ENCODE data around the gene FAM83F.

Gene FAM83F

DNA sequence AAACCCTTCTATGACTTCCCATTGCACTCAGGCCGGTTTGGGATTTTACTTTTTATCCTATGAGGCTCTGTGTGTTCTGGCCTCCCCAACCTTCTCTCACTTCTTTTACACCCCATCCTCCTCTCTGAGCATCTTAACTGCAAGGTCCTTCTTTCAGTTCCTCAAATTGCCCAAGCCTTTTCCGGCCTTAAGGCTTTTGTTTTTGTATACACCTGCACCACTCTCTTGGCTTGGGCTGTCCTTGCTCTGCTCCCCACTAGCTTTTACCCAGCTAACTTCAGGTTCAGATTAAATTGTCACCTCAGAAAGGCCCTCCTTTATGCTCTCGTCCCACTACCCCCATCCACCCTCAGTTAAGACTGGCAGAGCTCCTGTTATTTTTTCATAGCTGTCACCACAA lies 55.5 kb downstream of the FAM83F start:
- TF ChIP-seq POLR2A (IDR thresholded peaks at IDR 0.05; ENCODE audit: low read depth, low read length) = no peak
- no peak for FAIRE-seq
- DNase-seq (ENCODE audit: insufficient read length, low spot score) = no peak

DNA sequence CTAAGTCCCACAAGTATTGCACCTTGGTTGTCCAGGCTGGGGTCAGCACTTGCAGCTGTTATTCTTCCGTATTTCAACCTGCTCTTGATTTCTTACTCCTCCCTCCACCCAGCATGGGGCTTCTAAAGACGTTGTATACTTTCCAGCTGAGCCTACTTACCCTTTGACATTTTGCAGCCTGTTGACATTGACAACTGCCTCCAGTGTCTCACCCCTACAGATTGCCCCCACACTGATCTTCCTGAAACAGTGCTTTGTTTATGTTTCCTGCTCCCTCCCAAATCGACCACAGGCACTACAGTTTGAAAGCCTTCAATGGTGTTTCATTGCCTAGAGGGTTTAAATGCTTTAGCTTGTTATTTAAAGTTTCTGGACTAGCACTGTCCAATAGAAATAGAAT lies 56.6 kb downstream of the FAM83F start:
- no peak for FAIRE-seq
- no peak for TF ChIP-seq POLR2A (IDR thresholded peaks at IDR 0.05; ENCODE audit: low read depth, low read length)

GRCh38 chr22:40053460-40053859 lies 58.7 kb downstream of the FAM83F start:
- FAIRE-seq = no peak
- DNase-seq (ENCODE audit: insufficient read length, low spot score) = no peak
- no peak for TF ChIP-seq POLR2A (IDR thresholded peaks at IDR 0.05; ENCODE audit: low read depth, low read length)

More for the DNA sequence above, 56.6 kb downstream of the FAM83F start:
- DNase-seq (ENCODE audit: insufficient read length, low spot score) = no peak

- DNase-seq (ENCODE audit: insufficient read length, low spot score) (no peak), FAIRE-seq (no peak)
- no peak for TF ChIP-seq POLR2A (IDR thresholded peaks at IDR 0.05; ENCODE audit: low read depth, low read length)
These were observed 59.7 kb downstream of the FAM83F start for GRCh38 chr22:40054486-40054885.

DNA sequence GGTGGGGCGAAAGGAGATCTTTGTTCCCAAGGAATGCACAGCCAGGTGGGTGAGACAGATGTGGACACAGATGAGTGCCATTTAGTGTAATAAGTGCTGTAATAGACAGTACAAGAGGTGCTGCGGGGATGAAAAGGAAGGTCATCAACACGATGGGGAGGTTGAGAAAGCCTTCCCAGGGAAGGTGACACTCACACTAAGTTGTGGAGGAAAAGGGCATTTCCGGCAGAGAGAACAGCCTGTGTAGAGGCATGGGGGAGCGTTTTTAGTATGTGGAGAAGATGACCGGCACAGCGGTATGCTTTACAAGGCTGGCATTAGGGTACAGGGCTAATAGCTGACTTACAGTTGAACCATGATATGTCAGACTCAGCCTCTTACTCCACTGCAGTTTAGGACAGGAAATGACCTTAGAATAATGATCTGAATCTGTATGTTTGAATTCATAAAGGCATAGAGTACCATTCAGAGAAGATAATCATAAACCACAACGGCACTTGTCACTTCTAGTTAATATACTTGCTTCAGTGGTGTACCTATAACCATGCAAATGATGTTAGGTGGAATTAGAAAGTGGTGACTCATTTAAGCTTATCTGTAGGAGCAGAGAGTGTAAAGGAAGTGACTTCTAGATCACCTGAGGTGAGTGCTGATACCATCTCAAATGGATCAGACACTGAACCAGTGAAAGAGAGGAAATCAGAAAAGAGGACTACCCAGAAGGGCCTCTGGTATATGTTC lies 60.6 kb downstream of the FAM83F start:
- no peak for DNase-seq (ENCODE audit: insufficient read length, low spot score)
- TF ChIP-seq POLR2A (IDR thresholded peaks at IDR 0.05; ENCODE audit: low read depth, low read length) = no peak

GRCh38 chr22:40056154-40056553 lies 61.4 kb downstream of the FAM83F start:
- DNase-seq (ENCODE audit: insufficient read length, low spot score) = no peak
- FAIRE-seq = no peak
- no peak for TF ChIP-seq POLR2A (IDR thresholded peaks at IDR 0.05; ENCODE audit: low read depth, low read length)

More for the DNA sequence above, 60.6 kb downstream of the FAM83F start:
- FAIRE-seq = peak; percentile 6

GRCh38 chr22:40056559-40056958 lies 61.8 kb downstream of the FAM83F start:
- DNase-seq (ENCODE audit: insufficient read length, low spot score) = no peak
- no peak for TF ChIP-seq POLR2A (IDR thresholded peaks at IDR 0.05; ENCODE audit: low read depth, low read length)
- FAIRE-seq = no peak

DNA sequence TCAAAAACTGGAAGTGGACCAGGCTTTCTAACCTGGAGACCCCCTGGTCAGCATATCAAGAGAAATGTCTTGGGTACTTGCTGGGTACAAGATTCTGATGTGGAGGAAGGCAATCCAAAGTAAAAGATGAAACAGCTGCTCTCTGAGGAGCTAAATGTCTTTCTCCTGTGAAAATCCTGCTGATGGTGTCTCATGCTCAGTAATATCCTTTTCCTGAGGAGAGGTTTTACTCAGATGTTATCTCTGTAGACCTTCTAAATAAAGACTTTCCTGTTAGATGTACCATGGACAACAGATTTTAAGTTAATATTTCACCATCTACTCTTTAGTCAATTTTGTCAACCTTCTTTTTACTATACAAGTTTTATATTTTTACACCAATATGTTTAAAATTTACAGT lies 62.9 kb downstream of the FAM83F start:
- no peak for TF ChIP-seq POLR2A (IDR thresholded peaks at IDR 0.05; ENCODE audit: low read depth, low read length)
- FAIRE-seq (no peak), DNase-seq (ENCODE audit: insufficient read length, low spot score) (no peak)

GRCh38 chr22:40058265-40058664 lies 63.5 kb downstream of the FAM83F start:
- DNase-seq (ENCODE audit: insufficient read length, low spot score) (no peak), FAIRE-seq (no peak)
- no peak for TF ChIP-seq POLR2A (IDR thresholded peaks at IDR 0.05; ENCODE audit: low read depth, low read length)

DNA sequence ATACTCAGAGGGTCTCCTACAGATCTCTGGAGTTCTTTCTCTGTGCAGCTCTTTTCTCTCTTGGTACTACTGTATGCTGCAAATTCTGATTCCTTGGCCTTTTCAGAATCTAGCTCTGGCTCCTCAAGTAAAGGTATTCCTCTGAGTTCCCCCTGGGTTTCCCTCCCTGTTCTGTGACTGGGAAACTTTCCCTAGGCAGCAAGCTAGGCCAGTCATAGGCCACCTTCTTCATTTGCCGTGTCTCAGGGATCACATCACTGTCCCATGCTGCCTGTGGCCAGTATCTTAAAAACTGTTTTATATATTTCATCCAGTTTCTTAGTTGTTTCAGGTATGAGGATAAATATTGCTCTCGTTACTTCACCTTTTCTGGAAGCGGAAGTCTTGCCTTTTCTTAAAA lies 71.2 kb downstream of the FAM83F start:
- TF ChIP-seq POLR2A (IDR thresholded peaks at IDR 0.05; ENCODE audit: low read depth, low read length) = no peak
- no peak for DNase-seq (ENCODE audit: insufficient read length, low spot score)
- FAIRE-seq = no peak

GRCh38 chr22:40067639-40068038 lies 72.9 kb downstream of the FAM83F start:
- no peak for TF ChIP-seq POLR2A (IDR thresholded peaks at IDR 0.05; ENCODE audit: low read depth, low read length)
- DNase-seq (ENCODE audit: insufficient read length, low spot score) (no peak), FAIRE-seq (no peak)

DNA sequence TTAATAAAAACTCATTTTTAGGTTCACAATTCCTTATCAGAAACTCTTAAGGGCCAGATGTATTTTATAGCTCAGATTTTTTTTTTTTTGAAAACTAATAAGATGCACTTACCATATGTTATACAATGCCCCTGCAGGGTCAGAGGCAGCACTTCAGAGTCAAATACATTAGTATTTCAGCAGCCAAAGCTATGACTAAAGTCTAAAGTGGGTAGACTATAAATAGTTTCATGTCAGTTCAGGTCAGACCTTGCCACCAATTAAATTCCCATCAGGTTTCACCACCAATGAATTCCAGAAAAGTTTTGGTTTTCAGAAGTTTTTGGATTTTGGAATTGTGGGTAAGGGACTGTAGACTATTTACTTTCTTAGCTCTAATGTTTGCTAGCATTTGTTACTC lies 75.9 kb downstream of the FAM83F start:
- DNase-seq (ENCODE audit: insufficient read length, low spot score) (no peak), FAIRE-seq (no peak)
- no peak for TF ChIP-seq POLR2A (IDR thresholded peaks at IDR 0.05; ENCODE audit: low read depth, low read length)

- DNase-seq (ENCODE audit: insufficient read length, low spot score) = no peak
- no peak for TF ChIP-seq POLR2A (IDR thresholded peaks at IDR 0.05; ENCODE audit: low read depth, low read length)
- FAIRE-seq = no peak
These were observed 77.0 kb downstream of the FAM83F start for GRCh38 chr22:40071720-40072119.

DNA sequence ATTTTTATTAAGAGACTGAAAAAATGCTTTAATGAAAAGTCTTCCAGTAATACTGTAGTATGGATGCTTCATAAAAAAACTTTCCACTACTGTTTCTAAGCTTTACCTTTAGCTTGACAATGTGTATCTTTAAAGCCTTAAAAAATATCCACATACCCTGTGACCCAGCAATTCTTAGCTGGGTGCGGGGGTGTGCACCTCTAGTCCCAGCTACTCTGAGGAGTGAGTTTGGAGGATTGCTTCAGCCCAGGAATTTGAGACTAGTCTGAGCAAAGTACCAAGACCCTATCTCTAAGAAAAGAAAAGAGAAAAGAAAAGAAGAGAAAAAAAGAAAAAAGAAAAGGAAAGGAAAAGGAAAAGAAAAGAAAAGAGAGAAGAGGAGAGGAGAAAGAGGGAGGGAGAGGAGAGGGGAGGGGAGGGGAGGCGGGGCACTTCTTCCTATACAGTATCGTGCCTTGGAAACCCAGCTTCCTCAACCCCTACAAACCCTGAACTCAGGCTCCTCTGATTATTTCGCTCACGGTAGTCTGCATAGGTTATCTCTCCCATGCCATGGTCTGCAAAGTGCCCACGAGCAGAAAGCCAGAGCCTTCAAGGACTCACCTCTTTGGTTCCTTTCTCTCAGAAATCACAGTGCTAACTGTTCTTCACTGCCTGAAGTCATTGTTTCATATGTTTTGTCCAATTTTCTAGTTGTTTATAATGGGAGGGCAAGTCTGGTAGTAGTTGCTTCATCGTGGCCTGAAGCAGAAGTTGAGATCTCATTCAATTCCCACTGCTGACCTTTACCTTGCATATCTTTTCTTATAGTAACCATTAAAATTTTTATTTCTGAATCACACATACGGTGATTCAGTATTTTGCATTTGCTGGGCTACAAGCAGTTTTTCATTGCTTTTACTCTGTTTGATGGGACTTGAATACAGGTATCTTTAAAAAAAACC lies 82.2 kb downstream of the FAM83F start:
- FAIRE-seq (peak; percentile 65), DNase-seq (ENCODE audit: insufficient read length, low spot score) (no peak)
- no peak for TF ChIP-seq POLR2A (IDR thresholded peaks at IDR 0.05; ENCODE audit: low read depth, low read length)

- DNase-seq (ENCODE audit: insufficient read length, low spot score) (no peak), FAIRE-seq (no peak)
- no peak for TF ChIP-seq POLR2A (IDR thresholded peaks at IDR 0.05; ENCODE audit: low read depth, low read length)
These were observed 82.9 kb downstream of the FAM83F start for GRCh38 chr22:40077646-40078016.
